Limb (tissue), 2 donors: Measurements from ENCODE around the gene PKP4.
"Not testable (repeated sequence)": the region's sequence is repeated elsewhere in the genome, so short reads cannot be mapped to it uniquely, and the experiment has no call there.

Source experiments
- DNase-seq, 2 donors: peaks; one replicate each; pipeline ENCODE4 v3.0.0-alpha.2; 2016; ENCODE audit errors: extremely low spot score in 2 of 2

PKP4 gene

GRCh38 chr2:158676295-158676694 is 219.5 kb downstream of the PKP4 start:
- no peak for DNase-seq

- DNase-seq = no peak
Measured at GRCh38 chr2:158676696-158677095, 219.9 kb downstream of the PKP4 start.

- no peak for DNase-seq
Measured at GRCh38 chr2:158677542-158677941, 220.8 kb downstream of the PKP4 start.

- no peak for DNase-seq
Measured at GRCh38 chr2:158681816-158682215, 225.1 kb downstream of the PKP4 start.

GRCh38 chr2:158685646-158686045 is 228.9 kb downstream of the PKP4 start:
- DNase-seq = no peak

- peak in 1 of 2 donors; percentile 14 for DNase-seq
Measured at GRCh38 chr2:158686210-158686691, 229.5 kb downstream of the PKP4 start.

GRCh38 chr2:158687315-158687714 is 230.6 kb downstream of the PKP4 start:
- DNase-seq = no peak

GRCh38 chr2:158688721-158689120 is 232.0 kb downstream of the PKP4 start:
- no peak for DNase-seq

GRCh38 chr2:158689391-158689790 is 232.6 kb downstream of the PKP4 start:
- DNase-seq = no peak

- DNase-seq = no peak
Measured at GRCh38 chr2:158690823-158691222, 234.1 kb downstream of the PKP4 start.

- no peak for DNase-seq
Measured at GRCh38 chr2:158691619-158692018, 234.9 kb downstream of the PKP4 start.

- DNase-seq = no peak
Measured at GRCh38 chr2:158692372-158693103, 235.8 kb downstream of the PKP4 start.

GRCh38 chr2:158693476-158693875 is 236.7 kb downstream of the PKP4 start:
- DNase-seq = no peak

- DNase-seq = no peak
Measured at GRCh38 chr2:158695305-158695704, 238.6 kb downstream of the PKP4 start.

- not testable (repeated sequence) for DNase-seq
Measured at GRCh38 chr2:158695744-158696143, 239.0 kb downstream of the PKP4 start.

- DNase-seq = no peak
Measured at GRCh38 chr2:158699323-158699722, 242.6 kb downstream of the PKP4 start.

- no peak for DNase-seq
Measured at GRCh38 chr2:158701101-158701500, 244.3 kb downstream of the PKP4 start.

GRCh38 chr2:158702740-158703139 is 246.0 kb downstream of the PKP4 start:
- no peak for DNase-seq

GRCh38 chr2:158704724-158705465 is 248.1 kb downstream of the PKP4 start:
- not testable (repeated sequence) for DNase-seq

- DNase-seq = no peak
Measured at GRCh38 chr2:158712791-158713522, 256.2 kb downstream of the PKP4 start.

- DNase-seq = no peak
Measured at GRCh38 chr2:158713523-158714138, 256.9 kb downstream of the PKP4 start.

- no peak for DNase-seq
Measured at GRCh38 chr2:158714420-158714819, 257.7 kb downstream of the PKP4 start.
